ENCODE measurements around the gene CCDC74A. TPM values are rescaled to one million over a fixed set of nuclear protein-coding genes. Genes with fewer than 3 reads are reported as not detected.
"Not testable (repeated sequence)": the region's sequence is repeated elsewhere in the genome, so short reads cannot be mapped to it uniquely, and the experiment has no call there.

The CCDC74A gene
- total and polyA plus RNA-seq, 11 donors: 0.46 to 2.7 (median 1.3) TPM

GRCh38 chr2:131557558-131558321 is 30.1 kb downstream of the CCDC74A start:
- ATAC-seq (no peak), DNase-seq (no peak)
- Histone ChIP-seq H3K4me1 (no peaks in the 10 kb centered on the region), H3K9me3 (no peaks in the 10 kb centered on the region), H3K4me3 (no peak overlapping the region), H3K27me3 (peaks cover 0 to 16% (median 0%) of the 10 kb centered on the region in 9 donors), H3K27ac (no peak overlapping the region), H3K36me3 (no peaks in the 10 kb centered on the region)
- intact Hi-C loops (cut with DNase I): no loop called here
- WGBS, 4 donors: 79 to 87% (median 82%) methylated on average over 5 of the region's 5 CpGs
- TF ChIP-seq POLR2A (IDR thresholded peaks at IDR 0.05) (no peak), CTCF (IDR thresholded peaks at IDR 0.05) (no peak)

- Histone ChIP-seq H3K9me3 (no peaks in the 10 kb centered on the region), H3K4me3 (no peak overlapping the region), H3K36me3 (no peaks in the 10 kb centered on the region), H3K27ac (no peak overlapping the region), H3K4me1 (no peaks in the 10 kb centered on the region), H3K27me3 (peaks cover 0 to 9% (median 0%) of the 10 kb centered on the region in 9 donors)
- intact Hi-C loops (cut with DNase I): no loop called here
- TF ChIP-seq POLR2A (IDR thresholded peaks at IDR 0.05) (no peak), CTCF (IDR thresholded peaks at IDR 0.05) (no peak)
- ATAC-seq: no peak
- DNase-seq: no peak
- 82 to 89% (median 84%) methylated on average over 5 of the region's 5 CpGs for WGBS, 4 donors
These were observed 38.7 kb downstream of the CCDC74A start for GRCh38 chr2:131566371-131566770.

GRCh38 chr2:131567891-131568290 is 40.2 kb downstream of the CCDC74A start:
- intact Hi-C loops (cut with DNase I): no loop called here
- ATAC-seq (no peak), DNase-seq (no peak)
- no peak for TF ChIP-seq POLR2A (IDR thresholded peaks at IDR 0.05)
- no peak for TF ChIP-seq CTCF (IDR thresholded peaks at IDR 0.05)
- Histone ChIP-seq H3K9me3 (no peaks in the 10 kb centered on the region), H3K27me3 (peaks cover 0 to 9% (median 0%) of the 10 kb centered on the region in 9 donors), H3K4me1 (no peaks in the 10 kb centered on the region), H3K4me3 (no peak overlapping the region), H3K27ac (no peak overlapping the region), H3K36me3 (no peaks in the 10 kb centered on the region)

- H3K9me3 ChIP-seq; H3K27ac ChIP-seq; ATAC-seq; H3K36me3 ChIP-seq; H3K27me3 ChIP-seq; intact Hi-C loops (cut with DNase I); H3K4me1 ChIP-seq; DNase-seq; H3K4me3 ChIP-seq: not testable (repeated sequence)
- 41 to 49% (median 46%) methylated on average over 1 of the region's 1 CpG for WGBS, 4 donors
These were observed 40.7 kb downstream of the CCDC74A start for GRCh38 chr2:131568401-131568800.

- H3K27ac ChIP-seq: no peak overlapping the region
- no peaks in the 10 kb centered on the region for H3K9me3 ChIP-seq
- intact Hi-C loops (cut with DNase I): no loop called here
- 83 to 96% (median 90%) methylated on average over 1 of the region's 1 CpG for WGBS, 4 donors
- ATAC-seq (no peak), DNase-seq (no peak)
- no peaks in the 10 kb centered on the region for H3K36me3 ChIP-seq
- no peaks in the 10 kb centered on the region for H3K4me1 ChIP-seq
- H3K27me3 ChIP-seq: peaks cover 0 to 5% (median 0%) of the 10 kb centered on the region in 9 donors
- no peak overlapping the region for H3K4me3 ChIP-seq
- no peak for TF ChIP-seq CTCF (IDR thresholded peaks at IDR 0.05)
- no peak for TF ChIP-seq POLR2A (IDR thresholded peaks at IDR 0.05)
These were observed 44.5 kb downstream of the CCDC74A start for GRCh38 chr2:131572175-131572574.

Data from heart left ventricle (tissue), 16 donors.